Testis (tissue), 3 donors: ENCODE data around the gene TMEM63C. TPM values are rescaled to one million over a fixed set of nuclear protein-coding genes. Genes with fewer than 3 reads are reported as not detected.
A peak's percentile ranks its signal among the peaks of the same experiment; 100 is the strongest.

ENCODE experiments used
- DNase-seq: peaks from one replicate; pipeline ENCODE4 v3.0.0-alpha.2; 2019
- H3K27ac ChIP-seq, 2 donors: fragments of 200-600 bp; sonication (generic); one replicate each; pipeline ENCODE4 v1.5.1; 2019
- H3K27me3 ChIP-seq: fragments of 200-600 bp; sonication (generic); one replicate; pipeline ENCODE4 v1.5.1; 2019
- H3K36me3 ChIP-seq: fragments of 200-600 bp; sonication (generic); one replicate; pipeline ENCODE4 v1.5.1; 2017; ENCODE audit warnings: low read depth; ENCODE audit errors: missing control alignments
- H3K4me1 ChIP-seq: fragments of 200-600 bp; sonication (generic); one replicate; pipeline ENCODE4 v1.5.1; 2019
- H3K4me3 ChIP-seq, 2 donors: fragments of 200-600 bp; sonication (generic); one replicate each; pipeline ENCODE4 v1.5.1; 2017 to 2019
- H3K9me3 ChIP-seq: fragments of 200-600 bp; sonication (generic); one replicate; pipeline ENCODE4 v1.5.1; 2017
- CTCF ChIP-seq, 3 experiments: fragments of 450-650 bp in 2 of 3; fragments of 200-600 bp in 1 of 3; sonication (generic) in 1 of 3; IDR thresholded peaks; one replicate each; pipeline ENCODE4 v1.5.1; 2016 to 2019; ENCODE audit warnings: antibody characterized with exemption in 3 of 3, mild to moderate bottlenecking in 2 of 3, moderate library complexity in 1 of 3
- POLR2A ChIP-seq: fragments of 450-650 bp; IDR thresholded peaks from one replicate; pipeline ENCODE4 v1.6.1; 2017; ENCODE audit warnings: antibody characterized with exemption, mild to moderate bottlenecking, moderate library complexity
- WGBS, 2 donors: methylation state at CpG; one replicate each; pipeline ENCODE4 v1.1.5; 2018; 5-methylcytosine and 5-hydroxymethylcytosine counted together
- intact Hi-C: fragments of 100-400 bp; cut with DNase I; formaldehyde crosslinking; loops from one replicate; pipeline ENCODE4 v1.15.1; 2023; ENCODE audit warnings: low total_unique reads
- polyA plus RNA-seq: library from polyadenylated mRNA; stranded (reverse); fragments of 350-450 nt; fragmentation: Illumina TruSeq; extraction: RNeasy Lipid Tissue Mini Kit (QIAGEN cat#74804); gene quantifications from one replicate; pipeline ENCODE4 v1.2.3, GENCODE V29; 2014; ENCODE audit warnings: low read depth, low replicate concordance; ENCODE audit not compliant: insufficient read depth
- total RNA-seq, 2 donors: library from RNA; depleted of rRNA; stranded (reverse); fragments of >200 nt; gene quantifications; one replicate each; pipeline ENCODE4 v1.2.3, GENCODE V29; 2016

The TMEM63C gene
- total and polyA plus RNA-seq, 3 donors from 2014 or later = 14.1 to 21.0 (median 20.7) TPM

GRCh38 chr14:77267937-77268699 is 86.5 kb downstream of the TMEM63C start:
- H3K27me3 ChIP-seq = no peaks in the 10 kb centered on the region
- 91 to 92% methylated on average over 4 to 5 of the region's 5 CpGs for whole genome bisulfite sequencing, 2 donors
- TF ChIP-seq POLR2A = no peak
- no peak for TF ChIP-seq CTCF (IDR thresholded peaks at IDR 0.05)
- H3K9me3 ChIP-seq = no peaks in the 10 kb centered on the region
- H3K36me3 ChIP-seq = no peaks in the 10 kb centered on the region
- no peaks in the 10 kb centered on the region for H3K4me1 ChIP-seq
- intact Hi-C loops = no loop called here
- H3K27ac ChIP-seq = no peak overlapping the region
- no peak for DNase-seq
- H3K4me3 ChIP-seq = no peak overlapping the region

- Histone ChIP-seq H3K4me1 (no peaks in the 10 kb centered on the region), H3K4me3 (no peak overlapping the region), H3K27ac (no peak overlapping the region), H3K27me3 (no peaks in the 10 kb centered on the region), H3K9me3 (no peaks in the 10 kb centered on the region), H3K36me3 (no peaks in the 10 kb centered on the region)
- no peak for TF ChIP-seq CTCF (IDR thresholded peaks at IDR 0.05)
- TF ChIP-seq POLR2A = no peak
- no peak for DNase-seq
- 50 to 65% methylated on average over 6 to 8 of the region's 8 CpGs for WGBS, 2 donors
- intact Hi-C loops = no loop called here
Measured at GRCh38 chr14:77268989-77269600, 87.5 kb downstream of the TMEM63C start.

GRCh38 chr14:77270361-77271112 is 88.9 kb downstream of the TMEM63C start:
- no peaks in the 10 kb centered on the region for H3K9me3 ChIP-seq
- peak overlapping the region; percentile 15 to 35 for H3K4me3 ChIP-seq
- intact Hi-C loops = no loop called here
- no peaks in the 10 kb centered on the region for H3K4me1 ChIP-seq
- whole genome bisulfite sequencing, 2 donors = 0% methylated on average over 21 of the region's 84 CpGs; no CpG with 5 or more reads in 1 of the 2 donors
- TF ChIP-seq CTCF (IDR thresholded peaks at IDR 0.05) (no peak), POLR2A (no peak)
- no peaks in the 10 kb centered on the region for H3K27me3 ChIP-seq
- H3K36me3 ChIP-seq = no peaks in the 10 kb centered on the region
- H3K27ac ChIP-seq = no peak overlapping the region
- no peak for DNase-seq

GRCh38 chr14:77271113-77271710 is 89.6 kb downstream of the TMEM63C start, which contains the start of gene NGB:
Gene NGB (minus strand): TSS chr14:77271206. CDS start chr14:77270937, 269 bp downstream.
- WGBS, 2 donors = 16 to 46% methylated on average over 5 to 26 of the region's 38 CpGs
- DNase-seq = no peak
- Histone ChIP-seq H3K36me3 (no peaks in the 10 kb centered on the region), H3K27ac (no peak within 1 kb of the TSS), H3K4me1 (no peaks in the 10 kb centered on the region), H3K4me3 (peak within 1 kb of the TSS; percentile 15 to 35), H3K9me3 (no peaks in the 10 kb centered on the region), H3K27me3 (no peaks in the 10 kb centered on the region)
- intact Hi-C loops = no loop called here
- no peak for TF ChIP-seq POLR2A
- TF ChIP-seq CTCF (IDR thresholded peaks at IDR 0.05) = no peak
